ENCODE measurements around the gene FKBP6.

DNA sequence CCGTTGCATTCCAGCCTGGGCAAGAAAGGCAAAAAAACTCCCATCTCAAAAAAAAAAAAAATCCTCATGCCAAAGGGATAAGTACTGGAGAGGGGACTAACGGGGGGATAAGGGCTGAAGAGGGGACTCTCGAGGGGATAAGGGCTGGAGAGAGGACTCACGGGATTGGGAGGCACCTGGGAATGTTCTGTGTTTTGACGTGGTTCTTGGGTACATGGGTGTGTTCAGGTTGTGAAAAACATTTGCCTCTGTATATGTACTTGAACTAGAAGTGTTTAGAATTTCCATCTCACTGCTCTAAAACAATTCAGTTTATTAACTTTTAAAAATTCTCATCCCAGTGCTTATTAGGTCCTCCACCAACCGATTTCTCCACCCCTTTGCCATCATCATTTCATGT lies 4.5 kb downstream of the FKBP6 start:
- no peak for TF ChIP-seq CTCF (IDR thresholded peaks at IDR 0.05)
- TF ChIP-seq ETV6 (CRISPR knock-in tag; IDR thresholded peaks at IDR 0.05): no peak
- TF ChIP-seq IRF1 (CRISPR knock-in tag; IDR thresholded peaks at IDR 0.05): no peak

Data from WTC11 (cell line).